Activated naive CD4-positive, alpha-beta T cell treated with anti-CD3 and anti-CD28 coated beads, Interleukin-2, amount 50 U/mL, for 72 hours (primary cell): Measurements from ENCODE around the gene FBXO4. TPM values are rescaled to one million over a fixed set of nuclear protein-coding genes. Genes with fewer than 3 reads are reported as not detected.
"Not testable (repeated sequence)": the region's sequence is repeated elsewhere in the genome, so short reads cannot be mapped to it uniquely, and the experiment has no call there.

ENCODE experiments used
- ATAC-seq, 2 donors: fragments of 150-1000 bp; cut with Tn5 transposase; 2 replicates each; pipeline ENCODE4 v1.10.0; 2021; ENCODE audit warnings: mild to moderate bottlenecking in 2 of 2, moderate library complexity in 2 of 2
- DNase-seq, 2 donors: peaks; one replicate each; pipeline ENCODE4 v3.0.0; 2021 to 2022; ENCODE audit warnings: low spot score in 2 of 2
- H3K27ac Mint-ChIP-seq, 2 donors: one replicate each; pipeline ENCODE4 v1.8.0; 2022; ENCODE audit warnings: mild to moderate bottlenecking in 2 of 2, mixed read lengths in 2 of 2
- H3K36me3 Mint-ChIP-seq, 2 donors: one replicate each; pipeline ENCODE4 v1.8.0; 2022; ENCODE audit warnings: mixed read lengths in 2 of 2
- H3K9me3 Mint-ChIP-seq, 2 donors: one replicate each; pipeline ENCODE4 v1.8.0; 2022; ENCODE audit warnings: mixed read lengths in 2 of 2
- total RNA-seq, 2 donors: library from RNA; stranded (reverse); gene quantifications; one replicate each; pipeline ENCODE4 v1.2.3, GENCODE V29; 2022

The FBXO4 gene
- total RNA-seq, 2 donors from 2014 or later, result 3.8 to 21.0 TPM

DNA sequence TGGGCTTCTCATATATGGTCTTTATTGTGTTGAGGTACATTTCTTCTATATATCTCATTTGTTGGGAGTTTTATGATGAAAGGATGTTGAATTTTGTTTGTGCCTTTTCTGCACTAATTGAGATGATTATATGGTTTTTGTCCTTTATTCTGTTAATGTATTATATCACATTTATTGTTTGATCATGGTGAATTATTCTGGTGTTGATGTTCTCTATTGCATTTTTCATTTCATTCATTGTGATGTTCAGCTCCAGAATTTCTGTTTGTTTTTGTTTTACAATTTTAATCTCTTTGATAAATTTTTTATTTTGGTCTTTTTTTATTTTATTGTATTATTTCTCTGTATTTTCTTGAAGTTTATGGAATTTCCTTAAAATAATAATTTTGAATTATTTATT, 35.4 kb downstream of the FBXO4 start:
- ATAC-seq, result no peak
- DNase-seq, result no peak
- Mint-ChIP-seq H3K36me3 (peaks cover 5 to 26% of the 10 kb centered on the region in 2 donors), H3K9me3 (peaks cover 33 to 36% of the 10 kb centered on the region in 2 donors), H3K27ac (no peak overlapping the region)

DNA sequence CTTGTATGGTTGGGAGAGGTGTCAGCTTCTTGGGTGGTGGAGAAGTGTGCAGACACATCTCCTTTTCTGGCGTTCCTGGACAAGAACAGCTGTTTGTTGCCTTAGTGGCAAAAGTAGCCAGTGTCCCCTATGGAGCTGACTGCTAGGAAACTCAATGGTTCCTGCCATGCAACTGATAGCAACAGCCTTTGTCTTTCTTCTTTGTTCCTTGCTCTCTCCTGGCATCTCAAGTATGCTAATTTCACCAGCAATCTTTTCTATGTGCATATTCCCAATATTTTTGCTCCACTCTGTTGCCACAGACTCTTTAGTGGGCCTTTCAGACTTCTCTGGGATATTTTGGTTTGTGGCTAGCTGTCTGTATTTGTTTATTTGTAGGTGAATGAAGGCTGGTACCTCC, 36.7 kb downstream of the FBXO4 start:
- peaks cover 5 to 26% of the 10 kb centered on the region in 2 donors for H3K36me3 Mint-ChIP-seq
- DNase-seq (no peak), ATAC-seq (no peak)
- H3K9me3 Mint-ChIP-seq, result peaks cover 33 to 36% of the 10 kb centered on the region in 2 donors
- H3K27ac Mint-ChIP-seq, result no peak overlapping the region

DNA sequence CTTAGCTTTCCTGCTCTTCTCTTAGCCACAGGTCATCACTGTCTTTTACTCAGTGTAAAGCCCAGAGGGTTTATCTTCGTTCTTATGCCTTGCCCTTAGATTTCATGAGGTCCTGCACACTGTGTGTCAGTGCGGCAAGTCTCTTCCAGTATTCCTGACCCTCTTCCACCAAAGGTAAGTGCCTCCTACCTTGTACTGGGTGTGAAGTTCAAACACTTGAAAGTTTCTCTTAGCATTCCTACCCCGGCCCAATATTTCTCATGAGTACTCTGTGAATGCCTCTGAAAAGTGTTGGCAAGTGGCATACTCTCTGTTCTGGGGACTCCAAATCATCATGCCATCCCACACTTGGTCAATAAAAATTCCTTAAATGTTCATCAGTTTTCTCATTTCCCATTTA, 37.4 kb downstream of the FBXO4 start:
- DNase-seq (no peak), ATAC-seq (no peak)
- Mint-ChIP-seq H3K36me3 (peaks cover 5 to 26% of the 10 kb centered on the region in 2 donors), H3K27ac (no peak overlapping the region), H3K9me3 (peaks cover 33 to 36% of the 10 kb centered on the region in 2 donors)

DNA sequence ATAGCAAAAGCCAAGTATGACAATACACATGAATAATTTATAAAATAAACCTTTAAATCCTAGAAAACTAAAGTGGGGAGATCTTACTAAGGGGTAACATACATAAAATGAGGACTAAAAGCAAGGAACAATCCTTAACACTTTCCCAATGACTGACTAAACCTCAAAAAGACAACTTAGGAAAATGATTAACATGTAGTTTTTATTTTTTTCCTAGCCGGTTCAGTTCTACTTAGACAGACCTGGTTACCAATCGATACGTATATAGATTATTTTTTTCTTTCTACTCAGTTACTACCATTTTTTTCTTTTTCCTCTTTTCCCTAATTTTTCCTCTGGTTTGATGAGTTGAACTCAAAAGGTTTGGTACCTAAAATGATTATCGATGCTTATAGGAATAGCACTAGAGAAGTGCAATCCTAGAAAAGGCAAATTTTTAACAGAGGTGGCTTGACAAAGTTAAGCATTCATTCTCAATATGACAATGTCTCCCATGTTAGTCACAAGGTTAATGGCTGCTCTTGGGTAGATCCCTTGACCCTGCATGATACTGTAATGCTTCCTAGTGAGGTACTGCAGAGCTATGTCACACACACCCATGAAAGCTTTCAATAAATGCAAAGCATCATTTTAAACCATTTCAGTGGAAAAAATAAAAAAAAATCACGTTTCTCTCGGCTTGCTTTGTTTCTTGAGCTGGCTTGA, 41.5 kb downstream of the FBXO4 start:
- Mint-ChIP-seq H3K27ac (no peak overlapping the region), H3K9me3 (peaks cover 16 to 23% of the 10 kb centered on the region in 2 donors), H3K36me3 (peaks cover 6 to 19% of the 10 kb centered on the region in 2 donors)
- ATAC-seq (no peak), DNase-seq (no peak)

DNA sequence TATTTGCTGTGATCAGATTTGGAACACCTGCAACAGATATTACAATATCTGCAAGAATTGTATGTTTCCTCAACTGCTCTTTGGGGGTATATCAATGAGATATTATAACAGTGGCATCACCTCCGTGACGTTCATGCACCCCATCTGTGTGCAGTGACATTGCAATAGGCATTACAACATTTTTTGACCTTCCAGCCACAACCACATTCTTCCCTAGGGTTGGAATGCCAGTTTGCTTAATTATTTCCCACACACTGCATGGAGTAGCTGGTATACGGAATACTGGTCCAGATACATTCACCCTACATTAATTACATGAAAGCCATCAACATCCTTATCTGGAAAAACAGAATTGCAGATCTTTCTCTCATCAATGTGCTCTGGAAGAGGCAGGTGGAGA, 42.3 kb downstream of the FBXO4 start:
- H3K27ac Mint-ChIP-seq, result no peak overlapping the region
- ATAC-seq (no peak), DNase-seq (no peak)
- H3K9me3 Mint-ChIP-seq, result peaks cover 8 to 14% of the 10 kb centered on the region in 2 donors
- peaks cover 6 to 11% of the 10 kb centered on the region in 2 donors for H3K36me3 Mint-ChIP-seq

DNA sequence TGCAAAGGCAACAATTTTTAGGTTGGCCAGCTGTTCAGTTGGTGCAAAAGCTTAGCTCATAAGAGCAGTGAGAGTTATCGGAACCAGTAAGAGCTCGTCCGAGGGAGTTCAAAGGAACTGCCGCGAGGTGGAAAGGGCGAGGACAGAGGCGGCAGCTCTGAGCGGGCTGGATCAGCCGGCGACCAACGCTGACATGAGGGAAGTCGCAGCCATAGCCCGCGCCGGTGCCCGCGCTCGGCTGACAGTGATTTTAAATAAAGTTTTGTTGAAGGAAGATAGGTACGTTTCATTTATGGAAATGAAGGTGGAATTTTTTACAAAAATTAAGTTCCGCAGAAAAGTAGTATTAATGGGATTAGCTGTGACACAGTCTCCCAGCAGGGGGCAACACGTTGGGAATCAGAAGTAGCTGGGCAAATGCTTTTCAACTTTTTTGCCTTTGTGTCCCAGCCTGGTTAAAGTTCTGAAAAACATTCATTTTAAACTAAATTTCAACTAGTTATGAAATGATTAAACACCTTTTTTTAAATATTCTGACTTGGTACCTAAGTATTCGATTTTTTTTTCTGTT, 43.2 kb downstream of the FBXO4 start:
- ATAC-seq (no peak), DNase-seq (no peak)
- peaks cover 6% of the 10 kb centered on the region in 2 donors for H3K36me3 Mint-ChIP-seq
- no peak overlapping the region for H3K27ac Mint-ChIP-seq
- H3K9me3 Mint-ChIP-seq, result peaks cover 4 to 9% of the 10 kb centered on the region in 2 donors

DNA sequence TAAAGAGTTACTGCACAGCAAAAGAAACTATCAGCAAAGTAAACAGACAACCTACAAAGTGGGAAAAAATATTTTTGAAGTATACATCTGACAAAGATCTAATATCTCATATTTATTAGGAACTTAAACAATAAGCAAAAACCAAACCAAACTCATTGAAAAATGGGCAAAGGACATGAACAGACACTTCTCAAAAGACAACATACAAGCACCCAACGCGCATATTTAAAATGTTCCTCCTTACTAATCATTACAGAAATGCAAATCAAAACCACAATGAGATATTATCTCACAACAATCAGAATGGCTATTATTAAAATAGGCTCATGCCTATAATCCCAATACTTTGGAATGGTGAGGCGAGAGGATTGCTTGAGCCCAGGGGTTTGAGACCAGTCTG, 48.0 kb downstream of the FBXO4 start:
- Mint-ChIP-seq H3K9me3 (peaks cover under 1 to 6% of the 10 kb centered on the region in 2 donors), H3K27ac (no peak overlapping the region), H3K36me3 (peaks cover 2 to 6% of the 10 kb centered on the region in 2 donors)
- DNase-seq, result no peak
- ATAC-seq, result no peak

DNA sequence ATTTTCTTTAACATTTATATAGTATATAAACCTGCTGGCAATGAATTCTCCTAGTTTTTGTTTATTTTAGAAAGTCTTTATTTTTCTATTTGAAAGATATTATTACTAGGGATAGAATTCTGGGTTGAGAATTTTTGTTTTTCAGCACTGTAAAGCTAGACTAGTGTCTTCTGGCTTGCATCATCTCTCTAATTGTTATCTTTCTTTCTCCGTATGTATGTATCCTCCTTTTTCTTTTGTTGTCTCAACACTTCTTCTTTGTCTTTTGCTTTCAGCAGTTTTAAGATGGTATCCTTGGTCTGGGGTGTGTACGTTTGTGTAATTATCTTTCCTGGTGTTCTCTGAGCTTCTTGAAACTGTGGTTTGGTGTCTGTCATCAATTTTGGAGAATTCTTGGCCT, 48.8 kb downstream of the FBXO4 start:
- ATAC-seq, result no peak
- H3K36me3 Mint-ChIP-seq, result peaks cover 0 to 6% of the 10 kb centered on the region in 2 donors
- no peak overlapping the region for H3K27ac Mint-ChIP-seq
- no peak for DNase-seq
- H3K9me3 Mint-ChIP-seq, result peaks cover 0 to 4% of the 10 kb centered on the region in 2 donors

DNA sequence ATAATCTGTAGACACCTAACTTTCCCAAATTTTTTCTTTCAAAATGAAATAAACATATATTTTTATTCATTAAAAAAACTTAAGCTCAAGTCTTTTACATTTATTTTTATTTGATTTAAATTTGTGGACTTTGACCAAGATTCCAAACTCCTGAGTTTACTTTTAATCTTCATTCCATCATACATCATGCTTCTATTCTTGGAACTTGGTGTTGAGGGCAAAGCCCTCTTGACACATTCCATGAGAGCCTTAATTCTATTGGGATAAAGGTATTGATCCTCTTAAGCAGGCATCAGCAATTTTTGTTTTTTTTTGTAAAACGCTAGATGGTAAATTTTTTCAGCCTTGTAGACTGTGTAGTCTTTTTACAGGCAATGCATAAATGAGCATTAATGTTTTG, 53.6 kb downstream of the FBXO4 start:
- ATAC-seq, result no peak
- Mint-ChIP-seq H3K36me3 (no peaks in the 10 kb centered on the region), H3K27ac (no peak overlapping the region), H3K9me3 (no peaks in the 10 kb centered on the region)
- no peak for DNase-seq

DNA sequence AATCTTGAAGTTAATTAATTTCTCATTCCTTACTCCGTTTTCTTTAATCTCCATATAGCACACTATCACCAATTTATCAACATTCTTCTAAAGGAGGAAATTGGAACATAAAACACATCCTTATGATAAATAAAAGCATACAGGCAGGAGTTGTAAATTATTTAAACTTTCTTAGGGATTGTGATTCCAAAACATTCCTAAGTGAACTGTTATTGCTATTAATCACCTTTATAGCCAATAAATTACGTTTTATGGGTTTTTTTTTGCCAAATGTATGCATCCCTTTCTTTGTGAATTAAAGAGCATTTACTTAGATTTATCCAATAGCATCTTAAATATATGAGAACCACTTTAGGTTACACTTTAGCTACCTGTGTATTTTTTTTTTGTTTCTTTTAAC, 55.3 kb downstream of the FBXO4 start:
- ATAC-seq, result no peak
- Mint-ChIP-seq H3K9me3 (no peaks in the 10 kb centered on the region), H3K27ac (no peak overlapping the region), H3K36me3 (no peaks in the 10 kb centered on the region)
- no peak for DNase-seq

DNA sequence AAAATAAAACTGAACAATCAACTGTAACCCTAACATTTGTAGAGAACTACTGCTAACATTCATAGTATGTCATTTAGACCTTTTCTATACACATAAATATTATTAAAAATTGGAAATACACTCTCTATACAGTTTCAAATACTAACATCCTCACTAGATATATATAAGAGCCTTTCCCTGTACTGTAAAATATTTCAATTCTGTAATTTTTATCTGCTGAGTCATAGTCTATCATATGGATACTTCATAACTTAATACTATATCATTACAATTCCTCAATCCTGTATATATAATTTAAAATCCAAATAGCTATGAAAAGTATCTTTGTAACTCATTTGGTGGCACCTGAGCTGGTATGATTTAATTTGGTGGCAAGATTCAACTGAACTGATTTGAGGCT, 55.8 kb downstream of the FBXO4 start:
- DNase-seq (no peak), ATAC-seq (no peak)
- H3K27ac Mint-ChIP-seq, result no peak overlapping the region
- H3K9me3 Mint-ChIP-seq, result no peaks in the 10 kb centered on the region
- no peaks in the 10 kb centered on the region for H3K36me3 Mint-ChIP-seq

DNA sequence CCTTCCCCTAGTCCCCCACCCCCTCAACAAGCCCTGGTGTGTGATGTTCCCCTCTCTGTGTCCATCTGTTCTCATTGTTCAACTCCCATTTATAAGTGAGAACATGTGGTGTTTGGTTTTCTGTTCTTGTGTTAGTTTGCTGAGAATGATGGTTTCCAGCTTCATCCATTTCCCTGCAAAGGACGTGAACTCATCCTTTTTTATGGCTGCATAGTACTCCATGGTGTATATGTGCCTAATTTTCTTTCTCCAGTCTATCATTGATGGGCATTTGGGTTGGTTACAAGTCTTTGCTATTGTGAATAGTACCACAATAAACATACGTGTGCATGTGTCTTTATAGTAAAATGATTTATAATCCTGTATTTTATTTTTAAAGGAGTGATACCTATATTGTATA, 57.8 kb downstream of the FBXO4 start:
- not testable (repeated sequence) for ATAC-seq, DNase-seq, H3K9me3 Mint-ChIP-seq, H3K27ac Mint-ChIP-seq, H3K36me3 Mint-ChIP-seq

DNA sequence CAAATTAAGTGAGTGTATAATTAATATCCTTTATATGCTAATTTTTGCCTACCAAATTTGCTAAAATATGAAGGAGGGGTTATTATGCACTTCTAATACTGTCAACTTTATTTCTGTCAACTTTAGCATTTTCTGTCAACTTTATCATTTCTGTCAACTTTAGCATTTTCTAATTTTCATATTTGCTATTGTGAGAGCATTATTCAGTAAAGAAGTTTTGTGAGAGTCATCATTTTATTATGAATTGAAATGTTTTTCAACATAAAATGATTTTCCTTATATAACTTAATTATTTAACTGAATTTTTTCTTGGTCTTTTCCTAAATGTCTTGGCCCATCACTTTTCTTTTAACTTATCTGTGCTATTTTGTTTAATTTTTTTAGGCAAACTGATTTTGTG, 58.2 kb downstream of the FBXO4 start:
- DNase-seq (no peak), ATAC-seq (no peak)
- Mint-ChIP-seq H3K27ac (no peak overlapping the region), H3K36me3 (peaks cover 0 to 7% of the 10 kb centered on the region in 2 donors), H3K9me3 (peaks cover 0 to 7% of the 10 kb centered on the region in 2 donors)

DNA sequence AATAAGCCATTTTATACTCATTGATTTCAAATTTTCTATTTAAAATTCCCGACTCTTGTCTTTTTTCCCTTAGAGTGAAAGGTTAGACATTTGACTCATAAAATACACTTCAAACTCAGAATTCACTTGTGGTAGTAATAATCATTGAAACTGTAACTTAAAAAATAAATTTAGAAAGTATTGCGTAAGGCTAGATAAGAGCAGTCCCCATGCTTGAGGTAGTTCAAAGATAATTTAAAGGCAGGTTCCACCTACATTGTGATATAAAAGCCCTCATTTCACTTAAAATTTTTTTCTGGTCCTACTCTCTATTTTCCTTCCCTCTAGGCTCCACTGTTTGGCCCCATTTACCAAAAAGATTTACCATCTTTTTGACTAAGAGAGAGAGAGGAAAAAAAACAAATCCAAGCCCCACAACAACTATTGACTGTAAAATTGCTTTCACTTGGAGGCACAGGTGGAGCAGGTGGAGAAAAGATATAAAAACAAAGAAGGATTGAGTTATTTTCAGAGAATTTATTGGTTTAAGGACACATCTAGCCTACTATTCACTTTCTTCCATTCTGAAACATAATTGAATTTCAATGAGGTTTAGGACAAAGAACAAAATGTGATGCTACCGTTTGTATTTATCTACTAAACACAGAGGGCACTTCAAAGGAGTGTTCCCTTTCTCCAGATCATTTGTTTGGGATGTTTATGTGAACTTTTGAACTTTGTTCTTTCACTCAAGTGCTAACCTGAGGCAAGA, 61.0 kb downstream of the FBXO4 start:
- Mint-ChIP-seq H3K36me3 (peaks cover 0 to 8% of the 10 kb centered on the region in 2 donors), H3K9me3 (peaks cover 0 to 8% of the 10 kb centered on the region in 2 donors), H3K27ac (no peak overlapping the region)
- DNase-seq (no peak), ATAC-seq (no peak)
